HG03175 (cell line): ENCODE results near the gene VPS45.
"Not testable (repeated sequence)": the region's sequence is repeated elsewhere in the genome, so short reads cannot be mapped to it uniquely, and the experiment has no call there.

Experiments
- ATAC-seq: cut with Tn5 transposase; IDR thresholded peaks from one replicate; pipeline ENCODE4 v1.9.1; 2021; ENCODE audit warnings: mild to moderate bottlenecking, moderate library complexity; ENCODE audit not compliant: unreplicated experiment

Gene VPS45, protein sequence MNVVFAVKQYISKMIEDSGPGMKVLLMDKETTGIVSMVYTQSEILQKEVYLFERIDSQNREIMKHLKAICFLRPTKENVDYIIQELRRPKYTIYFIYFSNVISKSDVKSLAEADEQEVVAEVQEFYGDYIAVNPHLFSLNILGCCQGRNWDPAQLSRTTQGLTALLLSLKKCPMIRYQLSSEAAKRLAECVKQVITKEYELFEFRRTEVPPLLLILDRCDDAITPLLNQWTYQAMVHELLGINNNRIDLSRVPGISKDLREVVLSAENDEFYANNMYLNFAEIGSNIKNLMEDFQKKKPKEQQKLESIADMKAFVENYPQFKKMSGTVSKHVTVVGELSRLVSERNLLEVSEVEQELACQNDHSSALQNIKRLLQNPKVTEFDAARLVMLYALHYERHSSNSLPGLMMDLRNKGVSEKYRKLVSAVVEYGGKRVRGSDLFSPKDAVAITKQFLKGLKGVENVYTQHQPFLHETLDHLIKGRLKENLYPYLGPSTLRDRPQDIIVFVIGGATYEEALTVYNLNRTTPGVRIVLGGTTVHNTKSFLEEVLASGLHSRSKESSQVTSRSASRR

DNA sequence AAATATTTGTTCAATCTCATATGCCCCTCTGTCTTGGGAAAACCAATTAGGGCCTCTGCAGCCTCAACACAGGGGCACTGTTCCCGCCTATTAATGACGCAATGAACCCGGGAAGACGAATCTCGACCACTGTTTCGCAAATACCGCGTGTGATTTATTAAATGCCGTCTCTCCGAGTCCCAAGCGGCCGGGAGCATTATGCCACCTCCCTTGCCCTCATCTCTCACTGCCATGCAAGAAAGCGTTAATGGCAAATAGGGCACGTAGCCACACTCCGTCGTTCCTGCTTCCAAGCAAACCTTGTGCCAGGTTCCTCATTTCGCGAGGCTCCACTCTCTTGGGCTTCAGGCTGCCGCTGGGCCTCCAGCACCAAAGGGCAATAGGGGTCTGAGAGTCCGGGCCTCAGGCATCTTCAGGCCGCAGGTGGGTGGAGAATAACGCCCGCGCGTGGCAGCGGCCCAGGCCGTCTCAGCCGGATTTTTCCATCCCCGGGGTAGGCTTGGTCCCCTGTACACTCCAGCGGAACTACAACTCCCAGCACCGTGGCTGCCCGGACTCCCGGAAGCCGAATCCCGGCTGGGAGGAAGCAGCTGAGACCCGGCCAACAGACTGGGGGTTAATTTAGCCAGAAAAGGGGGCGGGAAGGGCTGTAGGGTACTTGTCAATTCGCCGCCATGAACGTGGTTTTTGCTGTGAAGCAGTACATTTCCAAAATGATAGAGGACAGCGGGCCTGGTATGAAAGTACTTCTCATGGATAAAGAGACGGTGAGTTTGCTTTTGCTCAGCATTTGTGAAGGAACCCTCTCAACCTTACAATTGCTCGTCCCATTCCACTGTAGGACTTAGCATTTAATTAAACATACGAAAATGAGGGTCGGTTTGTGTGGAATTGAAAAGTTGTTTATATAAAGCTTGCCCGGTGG, at the start of gene VPS45:
TSS of gene VPS45 (plus strand) at position 593 of the 925 bp plus-strand sequence. CDS start at position 675, 82 bp downstream.
- peak; percentile 91 for ATAC-seq

DNA sequence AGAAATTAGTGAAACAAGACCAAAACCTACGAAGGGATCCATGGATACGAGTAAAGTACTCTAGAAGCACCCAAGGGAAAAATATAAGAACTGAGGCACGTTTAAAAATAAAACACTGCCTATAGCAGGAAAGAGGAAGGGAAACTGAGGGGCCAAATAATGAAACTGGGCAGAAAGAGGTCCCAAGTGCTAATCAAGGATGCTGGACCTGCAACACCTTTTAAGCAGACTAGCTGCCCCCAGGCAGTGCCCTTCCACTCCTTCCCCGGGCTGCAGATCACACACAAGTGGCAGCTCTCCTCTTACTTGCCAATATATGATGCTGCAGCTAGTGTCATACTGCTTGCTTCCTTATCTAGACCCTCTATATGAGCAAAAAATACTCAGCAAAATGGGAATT, 49.4 kb upstream of the VPS45 start:
- ATAC-seq, result no peak

DNA sequence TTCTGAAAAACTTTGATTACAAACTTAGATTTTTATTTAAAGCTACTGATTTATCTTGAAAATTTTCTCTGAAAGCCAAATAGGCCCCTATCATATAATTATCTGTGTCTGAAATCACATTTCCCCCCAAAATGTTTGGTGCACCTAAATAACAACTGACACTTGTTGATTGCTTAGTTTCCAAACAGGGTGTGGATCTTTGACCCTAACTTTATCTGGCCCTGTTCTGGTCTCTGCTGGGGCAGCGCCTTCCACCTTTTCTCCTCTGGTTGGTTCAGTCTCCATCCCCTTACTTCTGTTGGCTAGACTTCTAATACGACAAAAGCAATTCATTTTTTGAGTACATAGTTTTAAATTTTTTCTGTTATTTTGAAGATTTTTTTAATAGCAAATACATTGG, 46.9 kb upstream of the VPS45 start:
- no peak for ATAC-seq

DNA sequence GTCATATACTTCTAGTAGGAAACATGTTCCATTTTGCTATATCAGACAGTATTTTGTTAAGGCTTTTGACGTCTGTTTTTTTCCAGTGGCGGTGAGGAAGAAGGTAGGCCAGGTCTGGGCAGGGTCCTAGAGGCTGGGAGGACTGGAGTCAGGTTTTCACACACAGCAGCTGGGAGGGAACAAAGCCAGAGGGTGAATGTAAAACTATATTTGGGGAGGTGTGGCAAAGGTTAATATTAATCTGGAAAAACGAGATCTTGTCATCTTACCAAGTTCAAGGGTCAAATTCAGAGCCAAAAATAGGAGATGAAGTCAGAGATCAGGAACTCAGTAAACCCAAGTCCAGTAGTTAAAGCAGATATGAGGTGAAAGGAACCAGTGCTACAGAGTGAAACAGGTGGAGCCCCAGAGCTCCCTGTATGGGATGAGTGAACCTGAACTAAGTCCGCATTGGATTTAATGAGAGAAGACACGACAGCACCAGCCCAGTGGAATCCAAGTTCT, 46.3 kb upstream of the VPS45 start:
- no peak for ATAC-seq

DNA sequence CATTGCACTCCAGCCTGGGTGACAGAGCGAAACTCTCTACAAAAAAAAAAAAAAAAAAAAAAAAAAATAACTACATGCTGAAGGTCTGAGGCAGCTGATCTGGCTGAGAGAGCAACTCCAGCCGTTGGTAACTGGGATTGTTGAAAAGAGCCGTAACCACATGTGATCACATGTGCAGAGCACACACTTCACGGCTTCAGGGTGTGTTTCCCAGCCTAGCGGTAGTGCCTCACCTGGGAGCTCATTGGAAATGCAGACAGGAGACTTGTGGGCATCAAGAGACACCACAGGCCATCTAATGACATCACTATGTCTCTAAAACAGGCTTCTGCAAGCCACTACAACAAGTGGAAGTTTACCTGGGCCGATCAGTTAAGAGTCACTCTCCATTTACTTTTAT, 45.2 kb upstream of the VPS45 start:
- no peak for ATAC-seq

DNA sequence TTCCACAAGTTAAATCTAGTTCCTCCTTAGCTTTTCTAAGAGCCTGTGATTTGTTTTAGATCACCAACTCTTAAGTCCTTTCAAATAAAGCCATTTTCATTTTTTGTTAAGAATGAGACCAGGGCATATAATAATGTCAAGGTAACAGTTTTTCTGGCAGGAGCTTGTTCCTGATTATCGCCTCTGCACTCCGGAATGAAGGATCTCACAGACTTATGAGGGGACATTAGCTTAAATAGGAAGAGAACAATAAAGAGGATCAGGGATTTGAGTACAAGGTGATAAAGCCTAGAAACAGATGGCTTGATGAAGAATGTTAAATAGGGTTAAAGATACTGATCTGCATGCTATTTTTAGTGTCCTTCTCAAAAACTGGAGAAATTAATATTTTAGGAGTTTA, 43.4 kb upstream of the VPS45 start:
- no peak for ATAC-seq

DNA sequence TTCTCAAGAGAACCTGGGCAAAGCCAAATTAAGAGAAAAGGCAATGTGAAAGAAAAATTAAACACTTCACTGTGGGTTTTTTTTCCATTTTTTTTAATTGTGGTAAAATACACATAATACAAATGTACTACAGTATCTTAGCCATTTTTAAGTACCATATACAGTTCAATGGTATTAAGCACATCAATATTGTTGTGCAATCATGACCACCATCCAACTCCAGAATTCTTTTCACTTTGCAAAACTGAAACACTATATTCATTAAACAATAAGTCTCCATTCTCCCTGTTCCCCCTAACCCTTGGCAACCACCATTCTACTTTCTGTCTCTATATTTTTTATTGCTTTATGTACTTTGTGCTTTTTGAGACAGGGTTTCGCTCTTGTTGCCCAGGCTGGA, 39.3 kb upstream of the VPS45 start:
- ATAC-seq, result no peak

DNA sequence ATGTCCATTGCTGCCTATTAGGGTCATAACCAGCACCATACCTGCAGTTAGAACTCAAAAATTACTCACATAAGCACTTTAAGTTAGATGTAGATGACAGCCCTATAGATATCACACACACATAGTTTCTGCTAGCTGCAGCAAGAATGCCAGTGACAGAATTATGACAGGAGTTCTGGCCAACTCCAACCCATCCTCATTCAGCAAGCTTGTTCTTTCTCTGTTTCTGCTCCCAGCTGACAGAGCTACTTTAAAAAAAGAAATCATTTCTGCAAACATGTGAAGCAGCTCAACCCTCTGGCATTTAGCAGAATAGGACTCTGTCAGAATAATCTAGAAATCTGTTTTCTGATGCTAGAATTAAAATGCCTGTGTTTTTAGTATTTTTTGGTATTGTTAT, 33.2 kb upstream of the VPS45 start:
- ATAC-seq, result no peak

DNA sequence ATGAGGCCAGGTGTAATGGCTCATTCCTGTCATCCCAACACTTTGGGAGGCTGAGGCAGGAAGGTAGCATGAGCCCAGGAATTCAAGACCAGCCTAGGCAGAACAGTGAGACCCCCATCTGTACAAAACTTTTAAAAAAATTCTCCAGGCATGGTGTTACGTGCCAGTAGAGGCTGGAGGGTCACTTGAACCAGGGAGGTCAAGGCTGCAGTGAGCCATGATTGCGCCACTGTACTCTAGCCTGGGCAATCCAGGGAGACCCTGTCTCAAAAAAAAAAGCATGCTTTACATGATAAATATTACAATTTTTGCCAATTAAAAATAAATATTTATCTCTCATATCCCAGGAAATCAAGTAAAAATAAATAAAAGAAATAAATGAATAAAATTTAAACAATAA, 17.6 kb upstream of the VPS45 start:
- no peak for ATAC-seq

DNA sequence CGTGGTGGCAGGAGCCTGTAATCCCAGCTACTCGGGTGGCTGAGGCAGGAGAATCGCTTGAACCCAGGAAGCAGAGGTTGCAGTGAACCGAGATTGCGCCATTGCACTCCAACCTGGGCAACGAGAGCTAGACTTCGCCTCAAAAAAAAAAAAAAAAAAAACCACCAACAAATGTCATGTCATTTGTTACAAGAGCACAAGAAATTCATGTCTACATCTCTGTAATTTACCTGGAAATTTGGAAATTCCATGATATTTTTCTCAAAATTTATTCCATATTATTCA, 16.5 kb upstream of the VPS45 start:
- no peak for ATAC-seq

DNA sequence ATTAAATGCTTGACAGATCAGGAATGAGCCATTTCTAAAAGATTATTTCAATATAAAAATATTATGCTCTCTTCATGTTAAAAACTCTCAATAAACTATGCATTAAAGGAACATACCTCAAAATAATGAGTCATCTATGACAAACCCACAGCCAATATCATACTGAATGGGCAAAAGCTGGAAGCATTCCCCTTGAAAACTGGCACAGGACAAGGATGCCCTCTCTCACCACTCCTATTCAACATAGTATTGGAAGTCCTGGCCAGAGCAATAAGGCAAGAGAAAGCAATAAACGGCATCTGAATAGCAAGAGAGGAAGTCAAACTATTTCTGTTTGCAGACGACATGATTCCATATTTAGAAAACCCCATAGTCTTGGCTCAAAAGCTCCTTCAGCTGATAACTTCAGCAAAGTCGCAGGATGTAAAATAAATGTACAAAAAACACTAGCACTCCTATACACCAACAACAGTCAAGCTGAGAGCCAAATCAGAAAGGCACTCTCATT, 15.6 kb upstream of the VPS45 start:
- ATAC-seq, result not testable (repeated sequence)

DNA sequence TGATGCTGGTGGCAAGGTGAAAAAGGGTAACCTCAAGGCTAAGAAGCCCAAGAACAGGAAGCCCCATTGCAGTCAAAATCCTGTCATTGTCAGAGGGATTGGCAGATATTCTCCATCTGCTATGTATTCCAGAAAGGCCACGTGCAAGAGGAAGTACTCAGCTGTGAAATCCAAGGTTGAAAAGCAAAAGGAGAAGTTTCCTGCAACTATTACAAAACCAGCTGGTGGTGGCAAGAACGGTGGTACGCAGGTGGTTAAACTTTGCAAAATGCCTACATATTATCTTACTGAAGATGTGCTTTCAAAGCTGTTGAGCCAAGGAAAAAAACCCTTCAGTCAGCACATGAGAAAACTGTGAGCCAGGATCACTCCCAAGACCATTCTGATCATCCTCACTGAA, 13.7 kb upstream of the VPS45 start:
- no peak for ATAC-seq

DNA sequence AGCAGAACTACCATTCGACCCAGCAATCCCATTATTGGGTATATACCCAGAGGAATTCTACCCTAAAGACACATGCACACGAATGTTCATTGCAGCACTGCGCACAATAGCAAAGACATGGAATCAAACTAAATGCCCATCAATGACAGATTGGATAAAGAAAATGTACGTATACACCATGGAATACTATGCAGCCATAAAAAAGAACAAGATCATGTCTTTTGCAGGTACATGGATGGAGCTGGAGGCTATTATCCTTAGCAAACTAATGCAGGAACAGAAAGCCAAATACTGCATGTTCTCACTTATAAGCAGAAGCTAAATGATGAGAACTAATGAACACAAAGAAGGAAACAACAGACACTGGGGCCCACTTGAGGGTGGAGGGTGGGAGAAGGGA, 12.1 kb upstream of the VPS45 start:
- ATAC-seq, result not testable (repeated sequence)

DNA sequence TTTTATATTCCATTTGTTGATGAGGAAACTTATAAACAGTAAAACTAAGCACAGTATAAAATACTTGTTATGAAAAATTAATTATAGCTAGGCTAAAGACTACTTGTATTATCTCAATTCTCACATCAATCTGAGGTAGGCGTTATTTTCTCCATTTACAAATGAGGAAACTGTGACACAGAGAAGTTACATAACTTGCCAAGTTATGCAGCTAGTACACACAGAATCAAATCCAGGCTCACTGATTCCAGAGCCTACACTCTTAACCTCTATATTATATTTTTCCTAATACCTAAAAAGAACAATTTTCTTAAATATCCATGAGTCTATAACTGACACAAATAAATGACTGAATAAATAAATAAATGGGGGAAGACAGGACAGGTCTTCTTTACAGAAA, 11.2 kb upstream of the VPS45 start:
- no peak for ATAC-seq

DNA sequence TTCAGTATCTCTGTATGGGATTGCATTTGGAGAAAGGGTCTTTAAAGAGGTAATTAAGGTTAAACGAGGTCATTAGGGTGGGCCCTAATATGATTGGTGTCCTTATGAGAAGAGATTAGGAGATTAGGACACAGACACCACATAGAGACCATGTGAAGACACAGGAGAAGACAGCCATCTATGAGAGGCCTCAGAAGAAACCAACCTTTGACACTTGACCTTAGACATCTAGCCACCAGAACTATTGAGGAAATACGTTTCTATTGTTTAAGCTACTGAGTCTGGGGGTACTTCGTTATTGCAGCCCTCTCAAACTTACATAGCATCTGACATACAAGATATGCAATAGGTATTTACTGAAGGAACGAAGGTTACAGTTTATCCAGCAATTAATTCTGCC, 7.3 kb upstream of the VPS45 start:
- ATAC-seq, result no peak

DNA sequence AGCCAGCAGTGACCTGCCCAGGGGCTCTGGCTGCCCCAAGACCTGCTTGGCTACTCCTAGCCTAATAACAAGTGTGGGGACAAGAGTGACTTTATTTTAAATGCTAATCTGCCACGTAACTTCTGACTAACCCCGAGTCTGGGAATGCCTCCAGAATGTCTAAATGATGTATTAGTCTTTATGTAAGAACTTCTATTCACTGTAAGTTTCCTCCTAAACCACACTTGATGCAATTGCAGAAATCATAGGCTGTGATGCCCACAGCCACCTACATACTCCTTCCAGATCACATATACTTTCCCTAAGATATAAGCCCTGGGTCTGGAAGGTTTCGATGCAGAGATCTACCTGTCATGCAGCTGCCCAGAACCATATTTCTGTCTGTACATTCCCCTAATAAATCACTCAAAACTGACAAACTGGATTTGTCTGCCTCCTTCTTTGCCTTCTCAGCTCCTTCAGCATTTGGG, 5.9 kb upstream of the VPS45 start:
- ATAC-seq, result no peak

DNA sequence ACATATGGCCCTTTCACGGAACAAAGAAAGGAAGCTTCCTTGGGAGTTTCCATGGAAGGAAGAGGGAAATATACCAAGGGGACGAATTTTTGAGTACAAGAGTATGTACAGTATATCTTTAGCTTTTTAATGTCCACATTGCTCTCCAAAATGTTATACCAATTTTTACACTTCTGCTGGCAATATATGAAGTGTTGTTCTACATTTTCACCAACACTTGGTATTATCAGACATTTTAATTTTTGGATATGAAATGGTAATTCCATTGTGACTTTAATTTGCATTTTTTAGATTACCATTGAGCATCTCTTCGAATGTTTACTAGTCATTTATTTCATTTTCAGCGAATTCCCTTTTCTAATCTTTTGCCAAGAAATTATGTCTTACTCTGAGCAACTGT, 5.5 kb upstream of the VPS45 start:
- ATAC-seq, result no peak

DNA sequence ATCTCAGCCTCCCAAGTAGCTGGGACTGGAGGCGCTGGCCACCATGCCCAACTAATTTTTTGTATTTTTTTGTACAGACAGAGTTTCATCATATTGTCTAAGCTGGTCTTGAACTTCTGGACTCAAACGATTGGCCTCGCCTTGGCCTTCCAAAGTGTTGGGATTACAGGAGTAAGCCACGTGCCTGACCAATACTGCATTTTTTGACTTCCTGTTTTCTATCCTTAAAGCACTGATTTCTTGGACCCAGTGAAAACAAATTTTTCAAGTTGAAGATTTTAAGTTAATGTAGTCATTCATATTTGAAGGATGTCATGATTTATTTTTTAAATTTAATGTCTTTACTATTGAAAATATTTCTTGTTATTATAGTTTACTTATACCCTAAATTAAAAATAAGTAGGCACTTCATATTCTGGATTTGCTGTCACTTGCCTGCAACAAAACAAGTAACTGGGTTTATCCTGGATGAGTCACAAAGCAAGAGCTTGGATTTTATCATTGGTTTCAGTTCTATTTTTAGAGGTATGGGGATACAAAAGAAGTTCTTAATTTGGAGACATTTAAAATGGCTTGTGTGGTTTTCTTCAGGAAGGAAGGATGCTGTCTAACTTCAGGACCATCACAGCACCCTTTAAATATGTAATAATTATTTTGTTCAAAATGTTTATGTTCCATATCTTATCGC, 2.2 kb upstream of the VPS45 start:
- no peak for ATAC-seq

DNA sequence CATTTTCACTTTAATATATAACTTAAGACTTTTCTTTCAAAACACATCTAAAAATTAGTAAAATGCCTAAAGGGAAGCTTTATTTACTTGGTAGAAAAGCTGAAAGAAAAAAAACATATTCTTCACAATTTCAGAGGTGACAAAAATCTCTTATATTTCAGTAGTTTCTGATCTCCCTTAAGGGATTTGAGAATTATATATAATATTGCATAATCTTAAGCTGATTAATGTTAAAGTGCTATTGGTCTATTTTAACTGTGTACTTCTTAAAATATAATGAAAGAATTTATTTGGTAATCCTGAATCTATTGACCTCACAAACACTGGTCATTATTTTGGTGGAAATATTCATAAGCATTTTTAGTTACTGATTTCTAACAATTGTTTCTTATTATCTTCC, 1.2 kb upstream of the VPS45 start:
- ATAC-seq, result no peak

DNA sequence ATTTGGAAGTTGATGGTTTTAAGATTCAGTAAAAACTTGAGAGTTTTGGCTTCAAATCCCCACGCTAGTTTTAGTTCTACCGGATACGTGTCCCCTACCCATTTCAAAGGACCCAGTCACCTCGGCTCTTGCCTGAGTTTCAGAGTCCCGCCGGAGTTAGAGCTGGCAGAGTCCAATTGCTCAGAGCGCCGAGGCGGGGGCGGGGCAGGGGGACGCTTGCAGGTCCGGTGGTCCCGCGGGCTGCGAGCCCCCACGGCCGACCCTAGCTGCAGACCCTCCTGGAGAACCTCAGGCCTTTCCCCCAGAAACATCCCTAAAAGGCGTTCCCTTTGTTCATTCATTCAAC, 765 bp upstream of the VPS45 start:
- peak; percentile 24 for ATAC-seq

DNA sequence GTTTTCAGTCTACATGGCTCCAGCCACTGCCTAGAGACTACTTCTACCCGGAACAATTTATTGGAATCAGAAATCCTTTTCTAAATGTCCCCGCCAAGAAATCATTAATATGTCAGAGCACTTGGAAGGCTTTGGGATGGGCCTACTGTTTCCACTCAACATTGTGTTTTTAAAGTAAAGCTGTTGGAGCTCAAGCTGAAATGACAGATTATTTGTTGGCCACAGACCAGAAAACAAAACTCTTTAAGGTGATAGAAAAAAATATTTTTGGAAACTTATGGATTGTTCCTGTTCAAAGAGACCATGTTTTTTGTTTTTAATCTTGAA, 496 bp downstream of the VPS45 start:
- no peak for ATAC-seq
